HepG2 (cell line): Measurements from ENCODE around the gene LRPPRC. TPM values are rescaled to one million over a fixed set of nuclear protein-coding genes. Genes with fewer than 3 reads are reported as not detected.

ENCODE experiments used
- BCL3 ChIP-seq: sonication (generic); formaldehyde crosslinking; IDR thresholded peaks from 2 replicates; pipeline ENCODE4 v1.5.1; 2020; ENCODE audit warnings: mild to moderate bottlenecking, missing genetic modification reagents, moderate library complexity
- FLYWCH1 ChIP-seq: sonication (generic); formaldehyde crosslinking; IDR thresholded peaks from 2 replicates; pipeline ENCODE4 v1.8.1; 2023; ENCODE audit warnings: mild to moderate bottlenecking, missing genetic modification reagents
- HOXA9 ChIP-seq: sonication (generic); formaldehyde crosslinking; IDR thresholded peaks from 2 replicates; pipeline ENCODE4 v1.8.1; 2022; ENCODE audit warnings: missing genetic modification reagents, mild to moderate bottlenecking, moderate library complexity, borderline replicate concordance
- KDM2A ChIP-seq: sonication (generic); formaldehyde crosslinking; IDR thresholded peaks from 2 replicates; pipeline ENCODE4 v1.4.0; 2020; ENCODE audit warnings: low read depth, missing genetic modification reagents, borderline replicate concordance
- KLF12 ChIP-seq: sonication (generic); formaldehyde crosslinking; IDR thresholded peaks from 2 replicates; pipeline ENCODE4 v1.4.0; 2020; ENCODE audit warnings: missing genetic modification reagents, borderline replicate concordance
- MLLT10 ChIP-seq: sonication (generic); formaldehyde crosslinking; IDR thresholded peaks from 2 replicates; pipeline ENCODE4 v1.4.0; 2020; ENCODE audit warnings: missing genetic modification reagents
- NKX3-1 ChIP-seq: sonication (generic); formaldehyde crosslinking; IDR thresholded peaks from 2 replicates; pipeline ENCODE4 v1.5.0; 2020; ENCODE audit warnings: missing genetic modification reagents
- NR2F6 ChIP-seq, 2 experiments: IDR thresholded peaks; 2 replicates each; pipeline ENCODE4 v1.6.1; 2016; ENCODE audit warnings: antibody characterized with exemption in 1 of 2, mild to moderate bottlenecking in 1 of 2
- SNAI1 ChIP-seq: sonication (generic); formaldehyde crosslinking; IDR thresholded peaks from 2 replicates; pipeline ENCODE4 v1.5.0; 2020; ENCODE audit warnings: mild to moderate bottlenecking, missing genetic modification reagents, borderline replicate concordance
- TAF15 ChIP-seq: fragments of 200-400 bp; formaldehyde crosslinking; IDR thresholded peaks from one replicate; pipeline ENCODE4 v1.6.1; 2018; ENCODE audit warnings: mild to moderate bottlenecking, low read depth, low read length; ENCODE audit not compliant: poor library complexity, severe bottlenecking
- TBX3 ChIP-seq: fragments of 450-650 bp; IDR thresholded peaks from 2 replicates; pipeline ENCODE4 v1.6.1; 2017; ENCODE audit warnings: antibody characterized with exemption, mild to moderate bottlenecking, inconsistent platforms, borderline replicate concordance
- ZFP1 ChIP-seq: IDR thresholded peaks from 2 replicates; pipeline ENCODE4 v1.6.1; 2016
- ZFP36L2 ChIP-seq: sonication (generic); formaldehyde crosslinking; IDR thresholded peaks from 2 replicates; pipeline ENCODE4 v1.4.0; 2020; ENCODE audit warnings: missing genetic modification reagents
- ZNF788 ChIP-seq: sonication (generic); formaldehyde crosslinking; IDR thresholded peaks from 2 replicates; pipeline ENCODE4 v1.5.0; 2020; ENCODE audit warnings: mild to moderate bottlenecking, missing genetic modification reagents, borderline replicate concordance
- polyA plus RNA-seq, 8 experiments: library from polyadenylated mRNA; depleted of rRNA in 3 of 8; stranded (reverse) in 7 of 8; unstranded in 1 of 8; fragments of >200 nt; fragmentation: Illumina TruSeq in 4 of 8; extraction: Trizol in 4 of 8; gene quantifications; 2 replicates each; pipeline versions ENCODE4 v1.2.1 to v1.2.3, GENCODE V29; 2011 to 2016; ENCODE audit warnings: low read depth in 4 of 8, missing spikeins in 1 of 8, mixed read lengths in 1 of 8; ENCODE audit not compliant: insufficient read depth in 1 of 8
- total RNA-seq, 5 experiments: library from RNA; depleted of rRNA; stranded (reverse); fragments of >200 nt; fragmentation: Illumina TruSeq; extraction: Trizol; gene quantifications; 2 replicates each; pipeline ENCODE4 v1.2.3, GENCODE V29; 2016; ENCODE audit warnings: low read depth in 1 of 5
- TF ChIP-seq, protein P1 (sequence below): sonication (generic); formaldehyde crosslinking; IDR thresholded peaks from 2 replicates; pipeline ENCODE4 v1.5.1; 2020; ENCODE audit warnings: mild to moderate bottlenecking, missing genetic modification reagents, borderline replicate concordance
- TF ChIP-seq, protein P2 (sequence below): fragments of 450-650 bp; IDR thresholded peaks from 2 replicates; pipeline ENCODE4 v1.6.1; 2017; ENCODE audit warnings: mild to moderate bottlenecking
- TF ChIP-seq, protein P3 (sequence below): IDR thresholded peaks from 2 replicates; pipeline ENCODE4 v1.6.1; 2016

The LRPPRC gene
- total and polyA plus RNA-seq, 2 of the 13 experiments (the other 11 are each of a cell fraction or from before 2014, with no cell fraction given), result 117 to 167 TPM

DNA sequence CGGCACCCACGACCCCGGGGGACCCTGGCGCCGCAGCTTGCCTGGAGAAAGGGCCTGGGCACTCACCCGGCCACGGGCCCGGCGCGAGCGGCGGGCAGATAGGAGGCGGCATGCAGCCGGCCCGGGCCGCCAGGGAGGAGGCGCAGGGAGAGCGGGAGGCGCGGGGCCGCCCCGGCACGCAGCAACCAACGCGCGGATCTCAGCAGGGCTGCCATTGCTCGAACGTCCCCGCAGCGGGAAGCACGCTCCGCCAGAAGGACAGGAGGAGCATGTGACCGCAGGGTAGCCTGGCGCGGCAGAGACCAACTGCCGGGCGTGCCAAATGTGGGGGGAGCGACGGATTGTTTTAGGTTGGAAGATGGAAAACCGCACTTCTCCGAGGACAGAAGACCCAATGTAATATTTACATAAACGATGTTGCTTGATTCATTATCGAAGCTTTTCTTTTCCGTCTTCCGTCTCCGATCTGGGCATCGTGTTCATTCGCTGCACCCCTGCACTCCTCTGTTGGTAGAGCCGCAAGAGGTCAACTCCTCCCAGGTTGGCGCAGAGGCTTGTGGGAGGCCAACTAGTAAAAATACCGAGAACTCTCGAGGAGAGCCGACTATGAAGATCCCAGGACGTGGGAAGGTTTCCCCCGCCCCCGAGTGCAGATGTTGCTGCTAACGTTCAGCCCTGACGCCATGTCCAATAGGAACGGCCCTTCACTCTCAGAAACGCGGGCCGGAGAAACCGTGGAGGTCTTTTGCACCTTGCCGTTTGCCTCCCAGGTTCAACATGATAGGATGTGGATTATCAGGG, at the start of gene LRPPRC (continued):
- TF ChIP-seq, protein P1, sequence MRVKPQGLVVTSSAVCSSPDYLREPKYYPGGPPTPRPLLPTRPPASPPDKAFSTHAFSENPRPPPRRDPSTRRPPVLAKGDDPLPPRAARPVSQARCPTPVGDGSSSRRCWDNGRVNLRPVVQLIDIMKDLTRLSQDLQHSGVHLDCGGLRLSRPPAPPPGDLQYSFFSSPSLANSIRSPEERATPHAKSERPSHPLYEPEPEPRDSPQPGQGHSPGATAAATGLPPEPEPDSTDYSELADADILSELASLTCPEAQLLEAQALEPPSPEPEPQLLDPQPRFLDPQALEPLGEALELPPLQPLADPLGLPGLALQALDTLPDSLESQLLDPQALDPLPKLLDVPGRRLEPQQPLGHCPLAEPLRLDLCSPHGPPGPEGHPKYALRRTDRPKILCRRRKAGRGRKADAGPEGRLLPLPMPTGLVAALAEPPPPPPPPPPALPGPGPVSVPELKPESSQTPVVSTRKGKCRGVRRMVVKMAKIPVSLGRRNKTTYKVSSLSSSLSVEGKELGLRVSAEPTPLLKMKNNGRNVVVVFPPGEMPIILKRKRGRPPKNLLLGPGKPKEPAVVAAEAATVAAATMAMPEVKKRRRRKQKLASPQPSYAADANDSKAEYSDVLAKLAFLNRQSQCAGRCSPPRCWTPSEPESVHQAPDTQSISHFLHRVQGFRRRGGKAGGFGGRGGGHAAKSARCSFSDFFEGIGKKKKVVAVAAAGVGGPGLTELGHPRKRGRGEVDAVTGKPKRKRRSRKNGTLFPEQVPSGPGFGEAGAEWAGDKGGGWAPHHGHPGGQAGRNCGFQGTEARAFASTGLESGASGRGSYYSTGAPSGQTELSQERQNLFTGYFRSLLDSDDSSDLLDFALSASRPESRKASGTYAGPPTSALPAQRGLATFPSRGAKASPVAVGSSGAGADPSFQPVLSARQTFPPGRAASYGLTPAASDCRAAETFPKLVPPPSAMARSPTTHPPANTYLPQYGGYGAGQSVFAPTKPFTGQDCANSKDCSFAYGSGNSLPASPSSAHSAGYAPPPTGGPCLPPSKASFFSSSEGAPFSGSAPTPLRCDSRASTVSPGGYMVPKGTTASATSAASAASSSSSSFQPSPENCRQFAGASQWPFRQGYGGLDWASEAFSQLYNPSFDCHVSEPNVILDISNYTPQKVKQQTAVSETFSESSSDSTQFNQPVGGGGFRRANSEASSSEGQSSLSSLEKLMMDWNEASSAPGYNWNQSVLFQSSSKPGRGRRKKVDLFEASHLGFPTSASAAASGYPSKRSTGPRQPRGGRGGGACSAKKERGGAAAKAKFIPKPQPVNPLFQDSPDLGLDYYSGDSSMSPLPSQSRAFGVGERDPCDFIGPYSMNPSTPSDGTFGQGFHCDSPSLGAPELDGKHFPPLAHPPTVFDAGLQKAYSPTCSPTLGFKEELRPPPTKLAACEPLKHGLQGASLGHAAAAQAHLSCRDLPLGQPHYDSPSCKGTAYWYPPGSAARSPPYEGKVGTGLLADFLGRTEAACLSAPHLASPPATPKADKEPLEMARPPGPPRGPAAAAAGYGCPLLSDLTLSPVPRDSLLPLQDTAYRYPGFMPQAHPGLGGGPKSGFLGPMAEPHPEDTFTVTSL (CRISPR knock-in tag), result no peak
- TF ChIP-seq ZNF788 (CRISPR knock-in tag), result peak; percentile 54; the same call in 1 of the 2 replicates
- TF ChIP-seq, protein P2, sequence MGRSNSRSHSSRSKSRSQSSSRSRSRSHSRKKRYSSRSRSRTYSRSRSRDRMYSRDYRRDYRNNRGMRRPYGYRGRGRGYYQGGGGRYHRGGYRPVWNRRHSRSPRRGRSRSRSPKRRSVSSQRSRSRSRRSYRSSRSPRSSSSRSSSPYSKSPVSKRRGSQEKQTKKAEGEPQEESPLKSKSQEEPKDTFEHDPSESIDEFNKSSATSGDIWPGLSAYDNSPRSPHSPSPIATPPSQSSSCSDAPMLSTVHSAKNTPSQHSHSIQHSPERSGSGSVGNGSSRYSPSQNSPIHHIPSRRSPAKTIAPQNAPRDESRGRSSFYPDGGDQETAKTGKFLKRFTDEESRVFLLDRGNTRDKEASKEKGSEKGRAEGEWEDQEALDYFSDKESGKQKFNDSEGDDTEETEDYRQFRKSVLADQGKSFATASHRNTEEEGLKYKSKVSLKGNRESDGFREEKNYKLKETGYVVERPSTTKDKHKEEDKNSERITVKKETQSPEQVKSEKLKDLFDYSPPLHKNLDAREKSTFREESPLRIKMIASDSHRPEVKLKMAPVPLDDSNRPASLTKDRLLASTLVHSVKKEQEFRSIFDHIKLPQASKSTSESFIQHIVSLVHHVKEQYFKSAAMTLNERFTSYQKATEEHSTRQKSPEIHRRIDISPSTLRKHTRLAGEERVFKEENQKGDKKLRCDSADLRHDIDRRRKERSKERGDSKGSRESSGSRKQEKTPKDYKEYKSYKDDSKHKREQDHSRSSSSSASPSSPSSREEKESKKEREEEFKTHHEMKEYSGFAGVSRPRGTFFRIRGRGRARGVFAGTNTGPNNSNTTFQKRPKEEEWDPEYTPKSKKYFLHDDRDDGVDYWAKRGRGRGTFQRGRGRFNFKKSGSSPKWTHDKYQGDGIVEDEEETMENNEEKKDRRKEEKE, result no peak
- TF ChIP-seq NKX3-1 (CRISPR knock-in tag), result no peak
- TF ChIP-seq TBX3, result peak; percentile 56; the same call in 1 of the 2 replicates
- no peak; the same call in none of the 2 replicates for TF ChIP-seq BCL3 (CRISPR knock-in tag)
- 0 out of 2 replicates have a peak, but pooled peaks have one; percentile 36 for TF ChIP-seq SNAI1 (CRISPR knock-in tag)
- peak; percentile 60; the same call in 1 of the 2 replicates for TF ChIP-seq ZFP1 (CRISPR knock-in tag)
- TF ChIP-seq HOXA9 (CRISPR knock-in tag), result peak; percentile 50; the same call in 1 of the 2 replicates
- no peak for TF ChIP-seq ZFP36L2 (CRISPR knock-in tag)
- 0 out of 2 replicates have a peak, but pooled peaks have one; percentile 72 for TF ChIP-seq FLYWCH1 (CRISPR knock-in tag)
- TF ChIP-seq KDM2A, result peak; percentile 81
- TF ChIP-seq MLLT10, result no peak
- TF ChIP-seq NR2F6 (IDR thresholded peaks at IDR 0.05), result peak; percentile 74
- no peak; the same call in 1 of the 2 replicates for TF ChIP-seq NR2F6 (CRISPR knock-in tag; IDR thresholded peaks at IDR 0.05)
- peak; percentile 96 for TF ChIP-seq TAF15
- TF ChIP-seq KLF12, result peak; percentile 33; the same call in 1 of the 2 replicates
- TF ChIP-seq, protein P3, sequence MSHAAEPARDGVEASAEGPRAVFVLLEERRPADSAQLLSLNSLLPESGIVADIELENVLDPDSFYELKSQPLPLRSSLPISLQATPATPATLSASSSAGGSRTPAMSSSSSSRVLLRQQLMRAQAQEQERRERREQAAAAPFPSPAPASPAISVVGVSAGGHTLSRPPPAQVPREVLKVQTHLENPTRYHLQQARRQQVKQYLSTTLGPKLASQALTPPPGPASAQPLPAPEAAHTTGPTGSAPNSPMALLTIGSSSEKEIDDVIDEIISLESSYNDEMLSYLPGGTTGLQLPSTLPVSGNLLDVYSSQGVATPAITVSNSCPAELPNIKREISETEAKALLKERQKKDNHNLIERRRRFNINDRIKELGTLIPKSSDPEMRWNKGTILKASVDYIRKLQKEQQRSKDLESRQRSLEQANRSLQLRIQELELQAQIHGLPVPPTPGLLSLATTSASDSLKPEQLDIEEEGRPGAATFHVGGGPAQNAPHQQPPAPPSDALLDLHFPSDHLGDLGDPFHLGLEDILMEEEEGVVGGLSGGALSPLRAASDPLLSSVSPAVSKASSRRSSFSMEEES (CRISPR knock-in tag), result peak; percentile 94
